H9 (cell line): ENCODE data around the gene EIF2D. TPM values are rescaled to one million over a fixed set of nuclear protein-coding genes. Genes with fewer than 3 reads are reported as not detected.

Experiments used
- DNase-seq: peaks from one replicate; pipeline ENCODE4 v3.0.0-alpha.2; 2017
- H2AFZ ChIP-seq: one replicate; pipeline ENCODE4 v1.6.1; 2013; ENCODE audit warnings: mild to moderate bottlenecking, low read length, control low read depth, moderate library complexity
- H2AK5ac ChIP-seq: 2 replicates; pipeline ENCODE4 v1.6.1; 2013; ENCODE audit warnings: low read length, control low read depth, mixed read lengths; ENCODE audit not compliant: insufficient read length
- H2BK120ac ChIP-seq: one replicate; pipeline ENCODE4 v1.6.1; 2013; ENCODE audit warnings: low read depth, mild to moderate bottlenecking, low read length, control low read depth, inconsistent platforms; ENCODE audit not compliant: poor library complexity, severe bottlenecking
- H2BK12ac ChIP-seq: 2 replicates; pipeline ENCODE4 v1.6.1; 2013; ENCODE audit warnings: low read length, control low read depth, mixed read lengths, low read depth; ENCODE audit not compliant: insufficient read length
- H2BK15ac ChIP-seq: 2 replicates; pipeline ENCODE4 v1.6.1; 2013; ENCODE audit warnings: low read depth, low read length, control low read depth
- H2BK20ac ChIP-seq: one replicate; pipeline ENCODE4 v1.6.1; 2013; ENCODE audit warnings: low read depth, mild to moderate bottlenecking, low read length, control low read depth, inconsistent platforms; ENCODE audit not compliant: poor library complexity, severe bottlenecking
- H2BK5ac ChIP-seq: 2 replicates; pipeline ENCODE4 v1.6.1; 2013; ENCODE audit warnings: low read length, control low read depth, mixed read lengths; ENCODE audit not compliant: insufficient read length
- H3K14ac ChIP-seq: 2 replicates; pipeline ENCODE4 v1.6.1; 2013; ENCODE audit warnings: low read length, control low read depth; ENCODE audit not compliant: insufficient read depth
- H3K18ac ChIP-seq: 2 replicates; pipeline ENCODE4 v1.6.1; 2013; ENCODE audit warnings: low read depth, mild to moderate bottlenecking, mixed read lengths, low read length, control low read depth; ENCODE audit not compliant: insufficient read length
- H3K23ac ChIP-seq: 2 replicates; pipeline ENCODE4 v1.6.1; 2013; ENCODE audit warnings: low read length, control low read depth, mixed read lengths, low read depth; ENCODE audit not compliant: insufficient read length
- H3K23me2 ChIP-seq: 2 replicates; pipeline ENCODE4 v1.6.1; 2013; ENCODE audit warnings: low read depth, mild to moderate bottlenecking, mixed read lengths, low read length, control low read depth; ENCODE audit not compliant: insufficient read length, poor library complexity, severe bottlenecking
- H3K27ac ChIP-seq: 2 replicates; pipeline ENCODE4 v1.5.1; 2013; ENCODE audit warnings: low read length, control low read depth, mixed read lengths, low read depth; ENCODE audit not compliant: insufficient read length
- H3K27me3 ChIP-seq: 2 replicates; pipeline ENCODE4 v1.6.1; 2013; ENCODE audit warnings: low read length, control low read depth, inconsistent platforms; ENCODE audit not compliant: insufficient read depth
- H3K4ac ChIP-seq: 2 replicates; pipeline ENCODE4 v1.6.1; 2013; ENCODE audit warnings: low read depth, mild to moderate bottlenecking, control low read depth, inconsistent platforms, low read length, moderate library complexity
- H3K4me1 ChIP-seq: 2 replicates; pipeline ENCODE4 v1.6.1; 2013; ENCODE audit warnings: low read length, control low read depth, inconsistent platforms; ENCODE audit not compliant: insufficient read depth
- H3K4me2 ChIP-seq: 2 replicates; pipeline ENCODE4 v1.6.1; 2013; ENCODE audit warnings: low read length, control low read depth, mixed read lengths; ENCODE audit not compliant: insufficient read length, insufficient read depth
- H3K56ac ChIP-seq: 2 replicates; pipeline ENCODE4 v1.6.1; 2013; ENCODE audit warnings: low read depth, mild to moderate bottlenecking, mixed read lengths, low read length, control low read depth; ENCODE audit not compliant: insufficient read length
- H3K79me1 ChIP-seq: 2 replicates; pipeline ENCODE4 v1.6.1; 2013; ENCODE audit warnings: low read depth, mild to moderate bottlenecking, moderate library complexity, low read length, control low read depth, inconsistent platforms; ENCODE audit not compliant: insufficient read depth, poor library complexity, severe bottlenecking
- H3K79me2 ChIP-seq: 2 replicates; pipeline ENCODE4 v1.6.1; 2013; ENCODE audit warnings: low read length, control low read depth, inconsistent platforms; ENCODE audit not compliant: insufficient read depth
- H3K9ac ChIP-seq: 2 replicates; pipeline ENCODE4 v1.6.1; 2013; ENCODE audit warnings: low read length, control low read depth, mixed read lengths; ENCODE audit not compliant: insufficient read length; ENCODE audit errors: extremely low read depth
- H3K9me3 ChIP-seq: one replicate; pipeline ENCODE4 v1.6.1; 2013; ENCODE audit warnings: low read depth, low read length, inconsistent platforms; ENCODE audit not compliant: control insufficient read depth
- H3T11ph ChIP-seq: one replicate; pipeline ENCODE4 v1.6.1; 2013; ENCODE audit warnings: mild to moderate bottlenecking, low read length, control low read depth, inconsistent platforms
- H4K20me1 ChIP-seq: one replicate; pipeline ENCODE4 v1.6.1; 2013; ENCODE audit not compliant: control insufficient read depth, insufficient read length, insufficient read depth
- H4K5ac ChIP-seq: 2 replicates; pipeline ENCODE4 v1.6.1; 2013; ENCODE audit warnings: low read depth, mild to moderate bottlenecking, mixed read lengths, low read length, control low read depth; ENCODE audit not compliant: insufficient read length
- H4K8ac ChIP-seq: replicated peaks from 2 replicates; pipeline ENCODE4 v1.6.1; 2013; ENCODE audit warnings: low read length, control low read depth, mixed read lengths, low read depth; ENCODE audit not compliant: insufficient read length
- H4K91ac ChIP-seq: 2 replicates; pipeline ENCODE4 v1.6.1; 2013; ENCODE audit warnings: low read depth, mild to moderate bottlenecking, moderate library complexity, mixed read lengths, low read length, control low read depth; ENCODE audit not compliant: insufficient read length
- H3K27ac Mint-ChIP-seq, 3 experiments: 2 replicates in 2 of 3; 3 replicates in 1 of 3; pipeline ENCODE4 v1.8.0; 2020 to 2021; ENCODE audit warnings: mixed read lengths in 3 of 3, mild to moderate bottlenecking in 1 of 3, moderate library complexity in 1 of 3
- H3K27me3 Mint-ChIP-seq: 2 replicates; pipeline ENCODE4 v1.8.0; 2021; ENCODE audit warnings: low read depth, mild to moderate bottlenecking, moderate library complexity, mixed read lengths
- H3K36me3 Mint-ChIP-seq, 3 experiments: 2 replicates in 2 of 3; 3 replicates in 1 of 3; pipeline ENCODE4 v1.8.0; 2020 to 2021; ENCODE audit warnings: low read depth in 3 of 3, mixed read lengths in 3 of 3; ENCODE audit not compliant: insufficient read depth in 1 of 3
- H3K4me1 Mint-ChIP-seq, 2 experiments: 2 replicates each; pipeline ENCODE4 v1.8.0; 2020; ENCODE audit warnings: mixed read lengths in 2 of 2
- H3K4me3 Mint-ChIP-seq, 2 experiments: 2 replicates in 1 of 2; 3 replicates in 1 of 2; pipeline ENCODE4 v1.8.0; 2020 to 2021; ENCODE audit warnings: mild to moderate bottlenecking in 2 of 2, mixed read lengths in 2 of 2, moderate library complexity in 1 of 2
- H3K9me3 Mint-ChIP-seq, 2 experiments: 2 replicates in 1 of 2; 3 replicates in 1 of 2; pipeline ENCODE4 v1.8.0; 2020; ENCODE audit warnings: mild to moderate bottlenecking in 2 of 2, mixed read lengths in 2 of 2, moderate library complexity in 1 of 2
- CTCF ChIP-seq: fragments of 200-600 bp; sonication (generic); conservative IDR thresholded peaks from 3 replicates; pipeline ENCODE4 v1.8.0; 2021; ENCODE audit warnings: antibody characterized with exemption, mild to moderate bottlenecking
- WGBS: extraction: QIAGEN DNeasy Blood & Tissue Kit; methylation state at CpG from one replicate; pipeline ENCODE4 v1.1.7; 2013; ENCODE audit warnings: missing lambda C conversion rate, low lambda C conversion rate, mixed read lengths; ENCODE audit not compliant: insufficient read length; ENCODE audit errors: extremely low coverage; 5-methylcytosine and 5-hydroxymethylcytosine counted together
- total RNA-seq: library from RNA; stranded (reverse); gene quantifications from 2 replicates; pipeline ENCODE4 v1.2.1, GENCODE V29; 2021

EIF2D gene
- total RNA-seq, 1 experiment from 2014 or later, result 35.8 TPM

DNA sequence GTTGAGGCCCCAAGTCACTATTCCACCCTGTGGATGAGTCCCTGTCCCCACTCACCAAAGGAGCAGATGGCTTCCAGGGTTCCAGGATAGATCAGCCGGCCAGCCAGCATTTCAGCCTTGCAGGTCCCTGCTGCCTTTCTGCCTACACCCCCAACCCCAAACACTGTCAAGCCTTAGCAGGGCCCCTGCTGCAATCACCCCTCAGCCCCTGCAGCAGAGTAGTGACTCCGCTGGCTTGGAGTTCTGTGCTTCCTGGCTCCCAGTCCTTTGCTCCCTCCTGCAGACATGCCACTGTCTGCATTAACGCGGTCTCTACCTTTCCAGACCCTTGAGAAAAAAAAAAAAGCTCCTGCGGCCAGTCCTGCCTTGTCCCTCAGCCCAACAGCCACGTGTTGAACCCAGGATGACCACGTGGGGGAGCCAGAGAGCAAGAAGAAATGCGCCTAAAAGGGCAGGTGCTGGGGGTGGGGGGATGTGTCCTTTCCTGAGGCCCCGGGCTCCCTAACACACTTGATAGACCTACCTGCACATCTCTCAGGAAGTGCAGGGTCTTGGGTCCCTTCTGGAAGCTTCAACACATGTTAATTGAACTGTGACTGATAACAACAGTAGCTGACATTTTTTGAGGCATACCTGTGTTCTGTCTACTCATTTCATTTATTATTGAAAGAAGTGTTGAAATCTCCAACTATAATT lies 67.6 kb downstream of the EIF2D start:
- Mint-ChIP-seq H3K9me3 (peaks cover 0 to 2% of the 10 kb centered on the region in 2 experiments; a peak in 1 of 5 replicates), H3K36me3 (no peaks in the 10 kb centered on the region; a peak in 1 of 7 replicates), H3K27ac (no peak overlapping the region; a peak in 1 of 7 replicates), H3K4me3 (no peak overlapping the region), H3K27me3 (peaks cover 4% of the 10 kb centered on the region), H3K4me1 (peaks cover 8 to 16% of the 10 kb centered on the region in 2 experiments)
- no peak overlapping the region for H4K8ac ChIP-seq
- no peak overlapping the region for H2AFZ ChIP-seq
- no peak overlapping the region for H2BK15ac ChIP-seq
- H3K9me3 ChIP-seq, result no peaks in the 10 kb centered on the region
- no peak overlapping the region for H2BK12ac ChIP-seq
- no peak overlapping the region for H2AK5ac ChIP-seq
- no peak overlapping the region for H3K14ac ChIP-seq
- H4K91ac ChIP-seq, result no peak overlapping the region
- H3K23me2 ChIP-seq, result no peaks in the 10 kb centered on the region
- H3K23ac ChIP-seq, result no peak overlapping the region
- peak; percentile 85 for TF ChIP-seq CTCF
- H3K27ac ChIP-seq, result no peak overlapping the region
- H4K20me1 ChIP-seq, result no peaks in the 10 kb centered on the region
- no peak overlapping the region for H2BK20ac ChIP-seq
- no peak overlapping the region for H3T11ph ChIP-seq
- H3K27me3 ChIP-seq, result no peaks in the 10 kb centered on the region
- no peak overlapping the region for H3K4me2 ChIP-seq
- no peak overlapping the region for H3K18ac ChIP-seq
- no peaks in the 10 kb centered on the region for H3K79me2 ChIP-seq
- DNase-seq, result peak; percentile 92
- no peak overlapping the region for H2BK5ac ChIP-seq
- H3K4me1 ChIP-seq, result no peaks in the 10 kb centered on the region; the same call in 1 of the 2 replicates
- no peak overlapping the region for H3K4ac ChIP-seq
- H3K9ac ChIP-seq, result no peak overlapping the region
- no peak overlapping the region for H2BK120ac ChIP-seq
- no peak overlapping the region for H4K5ac ChIP-seq
- no peak overlapping the region for H3K56ac ChIP-seq
- H3K79me1 ChIP-seq, result no peaks in the 10 kb centered on the region
- WGBS, result no CpG with 5 or more reads among the region's 9 CpGs

Other genes starting within 250 kb of the EIF2D start
- gene IKBKE, start 142.0 kb downstream of the EIF2D start, total RNA-seq, result 5.7 and 6.6 TPM in 2 replicates
- gene RASSF5, start 104.9 kb downstream of the EIF2D start, total RNA-seq, result 0.50 and 0.81 TPM in 2 replicates
- gene DYRK3, start 23.1 kb upstream of the EIF2D start, total RNA-seq, result 4.0 and 4.7 TPM in 2 replicates
- gene MAPKAPK2, start 72.4 kb upstream of the EIF2D start, total RNA-seq, result 48.0 and 50.1 TPM in 2 replicates
- gene IL19, start 158.3 kb upstream of the EIF2D start, total RNA-seq, result not detected in 2 replicates
- not detected in 2 replicates for gene IL10, start 160.0 kb upstream of the EIF2D start, total RNA-seq